Spleen (tissue), 11 donors: ENCODE results near the gene INSL3. TPM values are rescaled to one million over a fixed set of nuclear protein-coding genes. Genes with fewer than 3 reads are reported as not detected.

Source experiments
- DNase-seq: peaks from one replicate; pipeline ENCODE4 v3.0.0-alpha.2; 2020
- H3K27ac ChIP-seq, 8 donors: fragments of 200-600 bp; sonication (generic) in 7 of 8; 1 replicate in 4 of 8; 2 replicates in 4 of 8; pipeline versions ENCODE4 v1.5.0 to v1.8.0; 2016 to 2021; ENCODE audit warnings: inconsistent platforms in 4 of 8, mild to moderate bottlenecking in 4 of 8, moderate library complexity in 1 of 8
- H3K27me3 ChIP-seq, 7 donors: fragments of 200-600 bp; sonication (generic) in 6 of 7; replicated peaks in 1 of 7; 1 replicate in 4 of 7; 2 replicates in 3 of 7; pipeline versions ENCODE4 v1.5.0 to v1.8.0; 2016 to 2021; ENCODE audit warnings: inconsistent platforms in 3 of 7, mild to moderate bottlenecking in 1 of 7
- H3K36me3 ChIP-seq, 6 donors: fragments of 200-600 bp; sonication (generic) in 5 of 6; 1 replicate in 4 of 6; 2 replicates in 2 of 6; pipeline versions ENCODE4 v1.5.0 to v1.8.0; 2016 to 2021; ENCODE audit warnings: inconsistent platforms in 2 of 6
- H3K4me1 ChIP-seq, 6 donors: fragments of 200-600 bp; sonication (generic) in 5 of 6; 1 replicate in 3 of 6; 2 replicates in 3 of 6; pipeline versions ENCODE4 v1.5.0 to v1.8.0; 2016 to 2021; ENCODE audit warnings: inconsistent platforms in 3 of 6
- H3K4me3 ChIP-seq, 8 donors: fragments of 200-600 bp; sonication (generic) in 7 of 8; 1 replicate in 4 of 8; 2 replicates in 4 of 8; pipeline versions ENCODE4 v1.5.0 to v1.8.0; 2016 to 2021; ENCODE audit warnings: inconsistent platforms in 4 of 8, mild to moderate bottlenecking in 4 of 8, moderate library complexity in 2 of 8
- H3K9me3 ChIP-seq, 8 donors: fragments of 200-600 bp; sonication (generic) in 7 of 8; 1 replicate in 4 of 8; 2 replicates in 4 of 8; pipeline versions ENCODE4 v1.5.0 to v1.8.0; 2016 to 2021; ENCODE audit warnings: inconsistent platforms in 4 of 8
- CTCF ChIP-seq, 11 experiments: fragments of 200-600 bp in 7 of 11; fragments of 450-650 bp in 4 of 11; sonication (generic) in 4 of 11; IDR thresholded peaks in 8 of 11; conservative IDR thresholded peaks in 3 of 11; 1 replicate in 7 of 11; 2 replicates in 4 of 11; pipeline versions ENCODE4 v1.4.0 to v1.8.0; 2016 to 2021; ENCODE audit warnings: antibody characterized with exemption in 11 of 11, inconsistent platforms in 4 of 11, mild to moderate bottlenecking in 1 of 11
- POLR2A ChIP-seq, 3 donors: fragments of 450-650 bp; IDR thresholded peaks; one replicate each; pipeline ENCODE4 v1.5.1; 2017; ENCODE audit warnings: antibody characterized with exemption in 3 of 3, mild to moderate bottlenecking in 1 of 3
- POLR2AphosphoS5 ChIP-seq, 3 donors: sonication (generic); formaldehyde crosslinking; IDR thresholded peaks; one replicate each; pipeline ENCODE4 v1.5.1; 2017; ENCODE audit warnings: antibody characterized with exemption in 3 of 3
- WGBS, 5 donors: extraction: QIAGEN DNeasy Blood & Tissue Kit in 3 of 5; methylation state at CpG; one replicate each; pipeline versions ENCODE4 v1.1.5 to v1.1.7; 2013 to 2018; 5-methylcytosine and 5-hydroxymethylcytosine counted together
- intact Hi-C: fragments of 100-400 bp; cut with DNase I; formaldehyde crosslinking; loops from one replicate; pipeline ENCODE4 v1.15.0; 2023; ENCODE audit warnings: low total_unique reads
- polyA plus RNA-seq, 3 donors: library from polyadenylated mRNA; stranded (reverse); fragments of 200-250 nt; gene quantifications; one replicate each; pipeline ENCODE4 v1.2.1, GENCODE V29; 2013
- total RNA-seq, 7 donors: library from RNA; depleted of rRNA in 3 of 7; stranded (reverse); fragments of >200 nt in 3 of 7; fragmentation: NEBNext Ultra II Directional in 4 of 7; extraction: Animal tissue kit (Norgen Biotek cat#: 25700) in 4 of 7; gene quantifications; one replicate each; pipeline versions ENCODE4 v1.1.0 to v1.2.1, GENCODE V29; 2016 to 2021
- donor health status: healthy with polysubstance abuse.
- donor health status: DM: no; HTN: no; CAD: no; lungs with moderate emphysema.
- donor health status: DM: no; HTN: no; CAD: no.
- donor health status: Bipolar disorder and iron deficiency.
- donor health status: healthy.
- donor health status: DM: no; HTN: no; CAD: no.
- donor health status: DM: yes; HTN: yes; CAD: no.

The INSL3 gene
- total and polyA plus RNA-seq, 10 donors: 2.1 to 6.3 (median 3.0) TPM

DNA sequence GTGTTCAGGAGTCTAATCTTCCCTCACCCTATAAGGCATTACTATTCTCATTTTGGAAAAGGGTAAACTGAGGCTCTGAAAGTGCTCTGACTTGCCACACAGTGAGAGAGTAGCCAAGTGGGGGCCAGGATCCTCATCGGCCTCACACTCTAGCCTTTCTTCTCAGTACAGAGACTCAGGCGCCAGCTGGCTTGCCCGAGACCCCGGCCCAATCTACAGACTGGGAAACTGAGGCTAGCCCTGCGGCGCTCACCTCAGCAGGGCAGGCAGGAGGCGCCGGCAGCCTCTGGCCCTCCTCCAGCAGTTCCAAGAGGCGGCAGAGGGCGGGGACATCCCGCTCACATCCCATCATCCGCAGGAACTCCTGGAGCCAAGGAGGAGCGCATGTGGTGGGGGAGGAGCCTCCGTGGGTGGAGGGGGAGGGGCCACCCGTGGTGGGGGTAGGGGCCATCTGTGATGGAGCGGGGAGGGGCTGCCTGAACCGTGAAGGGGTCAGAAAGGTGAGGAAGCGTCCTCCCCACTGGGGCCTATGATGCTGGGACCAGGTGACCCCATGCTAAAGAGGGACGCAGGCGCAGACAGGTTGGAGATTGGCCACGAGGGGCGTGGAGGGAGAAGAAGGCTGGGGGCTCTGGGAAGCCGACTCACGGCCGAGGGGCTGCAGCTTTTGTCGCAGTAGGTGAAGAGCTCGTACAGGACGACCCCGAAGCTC, 8.7 kb upstream of the INSL3 start:
- Histone ChIP-seq H3K27me3 (no peaks in the 10 kb centered on the region), H3K9me3 (no peaks in the 10 kb centered on the region), H3K4me1 (peaks cover 0 to 46% (median 3%) of the 10 kb centered on the region in 6 donors), H3K27ac (peak overlapping the region in 1 of 8 donors; percentile 13), H3K36me3 (peaks cover 6 to 100% (median 85%) of the 10 kb centered on the region in 6 donors), H3K4me3 (no peak overlapping the region)
- TF ChIP-seq POLR2AphosphoS5 (IDR thresholded peaks at IDR 0.05) (peak in 1 of 3 donors; percentile 62), CTCF (IDR thresholded peaks at IDR 0.05 in 8 of 11, conservative IDR thresholded peaks at IDR 0.05 in 3 of 11) (no peak)
- intact Hi-C loops: no loop called here
- 79 to 81% (median 80%) methylated on average over 21 to 29 of the region's 29 CpGs for WGBS, 5 donors
- DNase-seq: no peak

DNA sequence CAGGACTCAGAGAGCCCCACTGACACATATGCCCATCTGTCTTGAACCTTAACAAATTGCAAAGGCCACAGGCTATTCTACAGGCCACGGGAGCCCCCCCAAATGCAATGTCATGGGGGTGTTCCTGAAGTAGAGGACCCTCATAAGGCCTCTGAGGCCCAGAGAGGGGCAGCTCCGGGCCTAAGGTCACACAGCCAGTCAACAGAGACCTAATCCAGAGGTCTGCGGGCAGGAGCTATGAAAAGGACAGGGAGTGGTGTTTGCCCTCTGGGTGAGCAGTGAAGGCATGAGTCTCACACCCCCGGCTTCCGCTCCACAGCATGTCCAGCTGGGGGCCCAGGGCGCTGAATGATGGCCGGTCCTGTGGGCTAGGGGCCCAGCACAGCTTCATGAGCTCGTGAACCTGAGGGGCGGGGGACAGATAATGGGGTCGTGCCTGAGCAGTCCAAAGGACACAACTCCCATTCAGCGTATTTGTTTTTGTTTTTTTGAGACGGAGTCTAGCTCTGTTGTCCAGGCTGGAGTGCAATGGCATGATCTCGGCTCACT, 5.3 kb upstream of the INSL3 start:
- DNase-seq: no peak
- no peaks in the 10 kb centered on the region for H3K9me3 ChIP-seq
- intact Hi-C loops: no loop called here
- peaks cover 0 to 53% (median 7%) of the 10 kb centered on the region in 6 donors for H3K4me1 ChIP-seq
- H3K27me3 ChIP-seq: no peaks in the 10 kb centered on the region
- no peak overlapping the region for H3K4me3 ChIP-seq
- peaks cover 3 to 93% (median 50%) of the 10 kb centered on the region in 6 donors for H3K36me3 ChIP-seq
- 94 to 98% (median 95%) methylated on average over 11 to 13 of the region's 13 CpGs for WGBS, 5 donors
- H3K27ac ChIP-seq: peak overlapping the region in 2 of 8 donors; percentile 77 to 85
- TF ChIP-seq CTCF (IDR thresholded peaks at IDR 0.05 in 8 of 11, conservative IDR thresholded peaks at IDR 0.05 in 3 of 11) (no peak), POLR2A (IDR thresholded peaks at IDR 0.05) (no peak), POLR2AphosphoS5 (IDR thresholded peaks at IDR 0.05) (peak in 2 of 3 donors; percentile 8 to 76)

- intact Hi-C loops: no loop called here
- Histone ChIP-seq H3K27me3 (no peaks in the 10 kb centered on the region), H3K4me1 (peaks cover 0 to 43% (median 7%) of the 10 kb centered on the region in 6 donors), H3K4me3 (no peak overlapping the region), H3K36me3 (peaks cover 0 to 71% (median 30%) of the 10 kb centered on the region in 6 donors), H3K9me3 (no peaks in the 10 kb centered on the region), H3K27ac (peak overlapping the region in 2 of 8 donors; percentile 7 to 15)
- TF ChIP-seq POLR2AphosphoS5 (IDR thresholded peaks at IDR 0.05): peak; percentile 36 to 82 (median 57)
- TF ChIP-seq POLR2A (IDR thresholded peaks at IDR 0.05): no peak
- DNase-seq: no peak
- 48 to 92% (median 62%) methylated on average over 6 to 8 of the region's 8 CpGs for WGBS, 5 donors
Observed at GRCh38 chr19:17824339-17824738, 3.0 kb upstream of the INSL3 start.

DNA sequence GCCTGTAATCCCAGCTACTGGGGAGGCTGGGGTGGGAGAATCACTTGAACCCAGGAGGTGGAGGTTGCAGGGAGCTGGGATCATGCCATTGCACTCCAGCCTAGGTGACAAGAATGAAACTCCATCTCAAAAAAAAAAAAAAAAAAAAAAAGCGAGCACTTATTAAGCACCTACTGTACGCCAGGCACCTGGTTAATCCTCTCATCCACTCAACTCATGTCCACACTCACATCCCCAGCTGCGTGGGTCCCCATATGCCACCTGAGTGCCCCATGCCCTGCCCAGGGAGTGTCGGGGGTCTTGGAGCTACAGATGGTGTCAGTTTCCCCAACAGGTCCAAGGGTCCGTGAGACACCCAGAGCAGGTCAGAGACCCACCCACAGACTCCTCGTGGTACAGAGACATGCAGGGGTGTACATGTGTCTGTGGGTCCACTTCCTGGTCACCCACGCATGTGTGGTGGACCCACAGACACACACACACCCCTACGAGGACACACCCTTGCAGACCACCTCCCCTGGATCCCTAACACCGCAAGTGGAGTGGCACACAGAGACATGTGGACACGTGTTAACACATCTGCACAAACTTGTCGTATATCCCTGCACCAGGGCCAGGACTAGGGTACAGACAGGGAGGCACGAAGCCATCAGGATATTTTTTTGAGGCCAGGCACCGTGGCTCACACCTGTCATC, 3.5 kb downstream of the INSL3 start:
- no peak for TF ChIP-seq CTCF (IDR thresholded peaks at IDR 0.05 in 8 of 11, conservative IDR thresholded peaks at IDR 0.05 in 3 of 11)
- TF ChIP-seq POLR2A (IDR thresholded peaks at IDR 0.05): no peak
- TF ChIP-seq POLR2AphosphoS5 (IDR thresholded peaks at IDR 0.05): no peak
- no peaks in the 10 kb centered on the region for H3K27me3 ChIP-seq
- no peak for DNase-seq
- H3K4me3 ChIP-seq: no peak overlapping the region
- 78 to 90% (median 87%) methylated on average over 12 to 13 of the region's 13 CpGs for WGBS, 5 donors
- peaks cover 0 to 15% (median 0%) of the 10 kb centered on the region in 6 donors for H3K36me3 ChIP-seq
- H3K27ac ChIP-seq: no peak overlapping the region
- no peaks in the 10 kb centered on the region for H3K9me3 ChIP-seq
- intact Hi-C loops: no loop called here
- H3K4me1 ChIP-seq: no peaks in the 10 kb centered on the region
